OCI-M1 (cell line): ENCODE data around the gene RIMS3.

Experiments
- DNase-seq: peaks from one replicate; lab custom pipeline; 2025; lab: John Stamatoyannopoulos, UW

The RIMS3 gene

GRCh38 chr1:40691538-40692428, 26.3 kb upstream of the RIMS3 start, which contains the start of gene NFYC:
NFYC (plus strand) TSS chr1:40691704; CDS start chr1:40738844, 47,140 bp downstream.
- peak; percentile 99 for DNase-seq

- peak; percentile 74 for DNase-seq
Measured at GRCh38 chr1:40690771-40691537, 25.5 kb upstream of the RIMS3 start.

- no peak for DNase-seq
Measured at GRCh38 chr1:40689737-40690136, 24.3 kb upstream of the RIMS3 start.

GRCh38 chr1:40687661-40688060, 22.2 kb upstream of the RIMS3 start:
- no peak for DNase-seq

GRCh38 chr1:40687059-40687458, 21.6 kb upstream of the RIMS3 start:
- DNase-seq = no peak

GRCh38 chr1:40684669-40685068, 19.2 kb upstream of the RIMS3 start:
- DNase-seq = no peak

GRCh38 chr1:40679165-40679953, 13.9 kb upstream of the RIMS3 start:
- no peak for DNase-seq

GRCh38 chr1:40676501-40676900, 11.0 kb upstream of the RIMS3 start:
- no peak for DNase-seq

- no peak for DNase-seq
Measured at GRCh38 chr1:40673452-40673851, 8.0 kb upstream of the RIMS3 start.

- DNase-seq = peak; percentile 86
Measured at GRCh38 chr1:40668769-40669525, 3.5 kb upstream of the RIMS3 start.

- DNase-seq = no peak
Measured at GRCh38 chr1:40664791-40665190, 691 bp downstream of the RIMS3 start.

GRCh38 chr1:40664167-40664537, 1.3 kb downstream of the RIMS3 start:
- DNase-seq = no peak

- DNase-seq = peak; percentile 22
Measured at GRCh38 chr1:40663324-40664166, 1.9 kb downstream of the RIMS3 start.

- peak; percentile 28 for DNase-seq
Measured at GRCh38 chr1:40662864-40663263, 2.6 kb downstream of the RIMS3 start.

GRCh38 chr1:40662151-40662550, 3.3 kb downstream of the RIMS3 start:
- no peak for DNase-seq

GRCh38 chr1:40661678-40662077, 3.8 kb downstream of the RIMS3 start:
- DNase-seq = no peak

GRCh38 chr1:40659649-40659947, 5.9 kb downstream of the RIMS3 start:
- no peak for DNase-seq

- no peak for DNase-seq
Measured at GRCh38 chr1:40658751-40659648, 6.5 kb downstream of the RIMS3 start.

- no peak for DNase-seq
Measured at GRCh38 chr1:40657046-40657445, 8.4 kb downstream of the RIMS3 start.
